GM12875 (cell line): ENCODE results near the gene FANCG.

Source experiments
- H3K4me3 ChIP-seq: one replicate; pipeline ENCODE4 v1.5.1; 2011; ENCODE audit warnings: low read depth, low read length, control low read depth
- TF ChIP-seq, protein P1 (sequence below): IDR thresholded peaks from 2 replicates; pipeline ENCODE4 v1.5.1; 2011; ENCODE audit warnings: low read depth, mild to moderate bottlenecking, control low read depth, inconsistent platforms, low read length, moderate library complexity, borderline replicate concordance; ENCODE audit not compliant: insufficient read depth

The FANCG gene

DNA sequence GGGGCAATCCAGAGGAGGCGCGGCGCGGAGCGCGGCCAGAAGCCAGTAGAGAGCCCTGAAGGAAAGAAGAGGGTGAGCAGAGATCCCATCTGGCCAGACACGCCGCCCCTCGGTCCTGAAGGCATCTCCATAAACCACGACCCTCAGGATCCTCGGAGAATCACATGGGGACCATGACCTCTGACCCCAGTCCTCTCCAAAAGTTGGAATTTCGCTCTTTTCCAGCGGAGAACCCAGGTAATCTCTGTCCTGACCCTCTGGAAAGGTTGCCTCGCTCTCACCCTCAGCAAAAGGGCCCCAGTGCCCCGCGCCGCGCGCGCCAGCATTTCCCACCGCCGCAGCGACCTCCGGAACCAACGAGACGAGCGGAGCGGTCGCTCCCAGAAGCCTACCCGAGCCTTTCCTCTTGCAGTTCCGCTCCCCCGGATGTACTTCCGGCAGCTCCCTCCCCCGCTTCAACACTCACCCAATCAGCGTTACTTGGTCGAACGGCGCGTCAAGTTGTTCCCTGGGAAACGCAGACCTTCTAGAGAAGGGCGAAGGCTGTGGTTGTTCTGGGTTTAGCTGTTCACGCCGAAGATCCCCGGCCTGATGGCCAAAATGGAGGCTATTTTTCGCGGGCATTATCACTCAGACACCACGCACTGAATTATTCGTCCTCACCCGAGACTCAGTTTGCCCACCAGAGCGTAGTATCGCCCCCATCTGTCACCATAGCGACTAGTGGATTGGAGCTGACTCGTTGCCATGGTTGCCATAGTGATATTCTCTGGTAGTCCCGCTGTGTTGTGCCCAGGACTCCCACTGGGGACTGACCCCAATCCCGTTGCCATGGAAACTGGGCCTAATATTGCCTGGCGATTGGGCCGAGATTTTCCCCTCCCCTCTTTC is 23.3 kb upstream of the FANCG start, which contains the start of gene STOML2:
Gene STOML2 (minus strand): TSS at position 363 of the 891 bp plus-strand sequence. CDS start 37 bp downstream, at position 326.
- TF ChIP-seq, protein P1, sequence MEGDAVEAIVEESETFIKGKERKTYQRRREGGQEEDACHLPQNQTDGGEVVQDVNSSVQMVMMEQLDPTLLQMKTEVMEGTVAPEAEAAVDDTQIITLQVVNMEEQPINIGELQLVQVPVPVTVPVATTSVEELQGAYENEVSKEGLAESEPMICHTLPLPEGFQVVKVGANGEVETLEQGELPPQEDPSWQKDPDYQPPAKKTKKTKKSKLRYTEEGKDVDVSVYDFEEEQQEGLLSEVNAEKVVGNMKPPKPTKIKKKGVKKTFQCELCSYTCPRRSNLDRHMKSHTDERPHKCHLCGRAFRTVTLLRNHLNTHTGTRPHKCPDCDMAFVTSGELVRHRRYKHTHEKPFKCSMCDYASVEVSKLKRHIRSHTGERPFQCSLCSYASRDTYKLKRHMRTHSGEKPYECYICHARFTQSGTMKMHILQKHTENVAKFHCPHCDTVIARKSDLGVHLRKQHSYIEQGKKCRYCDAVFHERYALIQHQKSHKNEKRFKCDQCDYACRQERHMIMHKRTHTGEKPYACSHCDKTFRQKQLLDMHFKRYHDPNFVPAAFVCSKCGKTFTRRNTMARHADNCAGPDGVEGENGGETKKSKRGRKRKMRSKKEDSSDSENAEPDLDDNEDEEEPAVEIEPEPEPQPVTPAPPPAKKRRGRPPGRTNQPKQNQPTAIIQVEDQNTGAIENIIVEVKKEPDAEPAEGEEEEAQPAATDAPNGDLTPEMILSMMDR: no peak
- peak within 1 kb of the TSS; percentile 87 for H3K4me3 ChIP-seq

DNA sequence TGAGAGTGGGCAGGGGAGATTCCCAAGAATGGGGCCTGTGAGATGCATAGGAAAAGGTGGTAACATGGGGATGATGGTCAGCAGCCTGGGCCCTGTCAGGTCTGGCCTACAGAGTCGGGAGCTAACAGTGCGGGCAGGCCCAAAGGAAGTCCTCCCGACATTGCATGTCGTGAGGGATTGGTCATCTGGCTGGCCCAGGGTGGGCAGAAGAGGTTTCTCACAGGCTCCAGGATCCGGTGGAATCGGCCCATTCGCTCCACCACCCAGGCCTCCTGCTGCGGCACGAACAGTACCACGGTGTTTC is 22.7 kb upstream of the FANCG start:
- H3K4me3 ChIP-seq: peak overlapping the region; percentile 87

DNA sequence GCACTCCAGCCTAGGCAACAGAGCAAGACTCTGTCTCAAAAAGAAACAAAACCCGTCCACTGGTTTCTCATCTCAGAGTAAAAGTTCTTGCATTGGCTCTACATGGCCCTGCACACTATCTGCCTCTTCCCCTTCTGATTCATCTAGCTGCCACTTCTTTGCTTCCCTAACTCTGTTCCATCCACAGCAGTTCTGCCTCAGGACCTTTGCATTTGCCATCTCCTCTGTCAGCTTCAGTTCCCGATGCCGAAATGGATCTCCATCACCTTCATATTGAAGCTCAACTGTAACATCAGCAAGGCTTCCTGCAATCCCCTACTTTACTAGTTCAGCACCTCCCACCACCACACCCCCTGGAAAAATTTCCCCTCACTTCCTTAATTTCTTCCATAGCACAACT is 17.8 kb upstream of the FANCG start:
- TF ChIP-seq, protein P1: no peak
- H3K4me3 ChIP-seq: no peak overlapping the region

More for the DNA sequence above, 22.7 kb upstream of the FANCG start:
- TF ChIP-seq, protein P1: no peak

DNA sequence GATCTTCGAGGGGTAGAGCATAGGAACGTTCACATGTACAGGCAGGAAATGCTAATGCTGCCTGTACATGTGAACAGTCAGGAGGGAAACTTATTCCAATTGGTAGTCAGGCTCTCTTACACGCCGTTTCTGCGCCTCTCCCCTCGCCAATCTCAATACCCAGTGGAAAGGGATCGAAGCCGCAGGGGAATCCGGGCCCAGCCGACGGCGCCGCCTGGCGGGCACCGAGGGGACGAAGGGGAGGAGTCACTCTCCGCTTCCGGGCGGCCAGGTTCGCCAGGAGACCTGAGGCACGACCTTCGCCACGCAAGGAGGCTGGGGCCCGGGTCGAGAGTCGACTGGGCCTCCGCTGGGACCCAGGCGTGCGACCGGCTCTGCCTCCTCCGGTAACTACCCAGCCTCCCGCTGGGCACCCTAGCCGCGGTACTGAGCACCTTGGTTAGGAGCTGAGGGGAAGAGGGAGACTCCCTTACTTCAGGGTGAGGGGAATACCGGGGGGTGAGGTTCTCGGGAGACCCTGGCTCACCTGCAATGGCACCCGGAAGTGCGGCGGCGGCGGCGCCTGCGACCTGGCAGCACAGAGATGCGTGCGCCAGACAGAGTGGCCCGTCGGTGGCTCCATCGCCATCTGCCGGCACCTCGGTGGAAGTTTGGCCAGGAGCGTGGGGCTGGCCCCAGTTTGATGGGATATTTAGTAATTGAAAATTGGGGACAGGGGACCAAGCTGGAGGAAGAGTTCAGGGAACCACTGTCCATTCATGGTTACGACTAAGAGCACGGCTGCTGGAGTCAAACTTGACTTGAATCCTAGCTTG is 16.5 kb upstream of the FANCG start, which contains the start of gene PIGO:
Gene PIGO (minus strand): TSS at position 557 of the 815 bp plus-strand sequence. CDS start 1,026 bp downstream, outside the sequence.
- TF ChIP-seq, protein P1: peak; percentile 96

DNA sequence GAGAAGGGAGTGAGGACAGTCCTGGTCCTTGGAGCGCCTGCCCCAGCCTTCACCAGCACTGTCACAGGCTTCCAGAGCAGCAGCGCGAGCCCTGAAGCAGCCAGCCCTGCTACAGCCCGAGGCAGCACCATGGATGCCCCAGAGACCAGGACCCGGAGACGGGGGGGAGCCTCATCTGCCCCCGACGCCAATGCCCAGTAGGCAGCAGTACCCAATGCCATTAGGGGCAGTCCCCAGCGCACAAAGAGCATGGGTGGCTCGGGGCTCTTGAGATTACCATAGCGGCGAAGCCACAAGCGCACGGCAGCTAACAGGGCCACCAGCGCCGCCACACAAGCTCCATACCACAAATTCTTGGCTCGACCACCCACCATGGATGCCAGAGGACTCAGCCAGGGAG is 11.8 kb upstream of the FANCG start:
- TF ChIP-seq, protein P1: no peak

More for the DNA sequence above, 16.5 kb upstream of the FANCG start, which contains the start of gene PIGO:
- peak within 1 kb of the TSS; percentile 67 for H3K4me3 ChIP-seq

DNA sequence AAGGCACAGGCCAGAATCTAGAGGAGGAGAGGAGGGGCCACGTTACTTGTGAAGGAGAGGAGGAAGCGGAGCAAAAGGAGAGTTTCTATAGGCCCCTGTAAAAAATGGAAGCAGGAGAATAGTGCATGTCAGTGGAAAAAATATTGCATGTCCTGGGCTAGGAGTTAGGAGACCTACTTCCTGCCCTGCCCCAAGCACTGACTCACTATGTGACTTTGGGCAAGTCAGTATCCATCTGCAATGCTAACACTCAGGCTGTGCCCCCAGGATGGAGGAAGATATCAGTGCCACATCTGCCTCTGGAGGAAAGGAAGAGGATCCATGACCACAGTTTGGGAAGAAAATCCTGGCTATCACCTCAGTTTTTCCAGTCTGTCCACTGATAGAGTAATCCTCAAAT is 9.7 kb upstream of the FANCG start:
- no peak overlapping the region for H3K4me3 ChIP-seq
- TF ChIP-seq, protein P1: no peak

More for the DNA sequence above, 11.8 kb upstream of the FANCG start:
- no peak overlapping the region for H3K4me3 ChIP-seq
